GM21367 (cell line): Measurements from ENCODE around the gene PLB1.

ENCODE experiments used
- ATAC-seq: cut with Tn5 transposase; IDR thresholded peaks from one replicate; pipeline ENCODE4 v1.9.1; 2021; ENCODE audit not compliant: unreplicated experiment

PLB1 gene

DNA sequence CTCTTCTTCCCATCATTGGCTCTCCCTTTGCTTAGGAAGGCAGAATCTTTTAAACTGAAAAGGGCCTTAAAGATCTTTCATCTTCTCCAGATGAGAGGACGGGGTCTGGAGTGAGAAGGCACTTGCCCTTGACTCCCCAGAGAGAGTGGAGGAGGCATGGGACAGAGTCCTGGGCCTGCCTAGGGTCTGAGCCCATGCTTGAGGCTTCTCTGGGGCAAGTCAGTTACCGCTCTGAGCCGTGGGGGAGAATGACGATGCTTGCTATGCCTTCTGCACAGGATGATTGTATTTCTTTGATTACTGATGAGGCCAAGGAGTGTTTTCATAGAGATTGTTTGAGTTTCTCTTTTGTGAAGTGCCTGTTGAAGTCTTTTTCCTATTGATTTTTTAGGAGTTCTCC, 921 bp downstream of the PLB1 start:
- no peak for ATAC-seq

DNA sequence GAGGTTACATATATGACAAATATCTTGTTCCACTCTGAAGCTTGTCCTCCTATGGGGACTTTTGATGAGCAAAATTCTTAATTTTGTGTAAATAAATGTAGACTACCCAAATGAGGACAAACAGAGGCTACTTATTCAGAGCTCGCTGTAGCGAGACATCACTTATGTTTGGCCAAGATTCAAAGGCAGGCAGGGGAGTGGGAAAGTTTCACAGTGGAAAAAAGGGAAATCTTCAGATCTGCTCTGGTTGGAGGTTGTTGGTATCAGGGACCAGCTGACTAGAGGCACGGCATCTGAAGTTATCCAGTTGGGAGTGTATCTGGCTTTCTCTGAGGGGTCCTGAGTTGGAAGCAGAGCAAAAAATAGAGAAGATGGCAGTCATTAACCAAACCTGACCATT, 1.3 kb downstream of the PLB1 start:
- ATAC-seq = no peak

DNA sequence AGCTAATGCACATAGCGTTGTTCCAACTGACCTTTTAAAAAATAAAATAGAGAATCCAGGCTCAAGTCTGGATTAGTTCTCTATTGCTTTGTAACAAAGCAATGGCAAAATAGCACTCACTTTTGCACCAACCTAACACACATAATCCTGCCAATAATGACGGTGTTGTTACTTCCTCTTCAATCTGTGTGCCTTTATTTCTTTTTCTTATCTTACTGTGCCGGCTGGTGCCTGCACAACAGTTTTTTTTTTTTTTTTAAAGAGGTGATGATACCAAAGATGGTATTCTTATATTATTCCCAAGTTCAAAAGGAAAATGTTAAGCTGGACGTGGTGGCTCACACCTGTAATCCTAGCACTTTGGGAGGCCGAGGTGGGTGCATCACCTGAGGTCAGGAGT, 3.4 kb downstream of the PLB1 start:
- ATAC-seq = no peak

DNA sequence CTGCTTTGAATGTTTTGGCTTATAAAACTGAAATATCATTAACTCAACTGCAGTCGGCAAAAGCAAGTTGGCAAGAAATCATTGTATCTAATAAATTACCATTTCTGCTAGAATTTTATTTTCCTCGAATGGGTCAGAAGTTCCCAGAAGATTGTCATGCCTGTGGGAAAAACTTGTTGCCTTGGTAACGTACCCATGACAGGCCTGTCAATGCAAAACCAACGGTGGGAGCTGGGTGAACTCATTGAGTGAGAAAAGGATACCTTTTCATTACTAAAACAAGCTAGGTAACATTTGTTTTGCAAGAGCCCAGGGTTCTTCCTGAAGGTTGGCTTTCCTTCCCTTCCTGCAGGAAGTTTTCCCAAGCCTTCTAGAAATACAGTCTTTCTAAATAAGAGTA, 9.5 kb downstream of the PLB1 start:
- ATAC-seq = no peak

DNA sequence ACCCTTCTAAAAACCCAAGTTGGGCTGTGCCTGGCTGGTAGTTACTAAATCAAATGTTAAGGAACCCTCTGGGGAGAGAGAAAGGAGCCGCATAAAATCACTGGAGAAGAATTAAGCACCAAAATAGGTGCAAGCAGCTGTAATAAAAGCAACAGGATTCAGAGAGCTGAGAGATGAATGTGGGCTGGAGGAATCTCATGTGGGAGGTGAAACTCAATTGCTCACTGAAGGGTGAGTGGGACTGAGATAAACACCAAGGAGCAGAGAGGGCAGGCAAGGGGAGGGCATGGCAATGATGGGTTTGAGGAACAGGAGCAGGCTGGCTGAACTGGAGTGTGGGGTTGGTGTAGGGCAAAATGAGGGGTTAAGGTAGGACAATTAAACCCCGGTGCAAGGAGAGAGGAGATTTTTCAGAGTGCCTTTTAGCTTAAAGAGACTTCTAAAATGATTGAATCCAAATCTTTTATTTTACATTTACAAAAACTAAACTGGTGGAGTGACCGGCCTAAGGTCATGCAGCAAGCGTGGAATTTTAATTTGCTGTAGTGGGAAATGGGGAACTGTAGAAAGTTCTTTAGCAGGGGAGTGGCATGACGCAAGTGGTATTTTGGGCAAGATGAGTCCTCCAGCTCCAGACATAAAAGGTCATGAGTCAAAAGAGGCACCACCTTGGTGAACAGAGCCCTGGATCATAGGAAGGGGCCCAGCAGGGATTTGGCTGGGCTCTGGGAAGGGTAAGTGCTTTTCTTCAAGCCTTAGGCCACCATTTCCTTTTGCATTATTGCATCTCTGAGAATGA, 10.5 kb downstream of the PLB1 start:
- no peak for ATAC-seq

DNA sequence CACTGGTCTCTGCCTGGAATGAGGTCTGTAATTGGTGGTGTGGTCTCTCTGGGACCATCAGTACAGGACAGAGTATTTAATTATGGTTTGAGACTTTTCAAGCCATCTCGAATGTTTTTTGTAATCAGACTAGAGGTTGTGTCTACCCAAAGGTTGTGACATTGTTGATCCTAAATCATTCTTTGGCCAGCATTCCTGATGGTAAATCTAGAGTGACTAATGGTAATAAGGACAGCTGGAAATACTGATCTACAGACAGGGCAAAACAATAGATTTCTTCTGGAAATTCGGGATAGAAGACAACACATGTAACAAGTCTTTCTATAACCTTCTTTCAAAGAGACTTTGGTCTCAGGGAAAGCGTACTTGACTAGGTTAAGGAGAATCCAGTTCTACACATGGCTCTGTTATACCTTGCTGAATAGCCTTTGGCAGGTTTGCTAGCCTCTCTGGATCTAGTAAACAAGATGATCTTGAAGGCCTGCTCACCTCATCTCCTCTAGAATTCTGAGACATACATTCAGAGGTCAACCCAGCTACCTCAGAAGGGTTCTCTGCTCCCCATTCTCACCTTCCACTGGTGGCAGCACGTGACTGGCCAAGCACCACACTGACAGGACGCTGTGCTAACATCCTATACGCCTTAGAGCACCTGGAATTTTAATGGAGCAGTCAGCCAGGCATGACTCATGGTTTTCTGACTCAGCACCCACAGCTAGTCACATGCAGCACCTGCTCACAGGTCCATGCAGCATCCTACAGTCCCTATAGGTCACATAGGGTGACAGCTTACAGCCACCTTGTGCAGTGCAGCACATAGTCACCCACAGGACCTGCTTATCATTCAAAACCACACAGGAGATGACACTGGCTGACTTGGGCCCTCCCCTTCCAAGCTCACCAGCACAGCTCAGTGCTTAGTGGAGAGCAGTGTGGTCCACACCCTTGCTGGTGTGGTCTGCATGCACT, 12.2 kb downstream of the PLB1 start:
- no peak for ATAC-seq

DNA sequence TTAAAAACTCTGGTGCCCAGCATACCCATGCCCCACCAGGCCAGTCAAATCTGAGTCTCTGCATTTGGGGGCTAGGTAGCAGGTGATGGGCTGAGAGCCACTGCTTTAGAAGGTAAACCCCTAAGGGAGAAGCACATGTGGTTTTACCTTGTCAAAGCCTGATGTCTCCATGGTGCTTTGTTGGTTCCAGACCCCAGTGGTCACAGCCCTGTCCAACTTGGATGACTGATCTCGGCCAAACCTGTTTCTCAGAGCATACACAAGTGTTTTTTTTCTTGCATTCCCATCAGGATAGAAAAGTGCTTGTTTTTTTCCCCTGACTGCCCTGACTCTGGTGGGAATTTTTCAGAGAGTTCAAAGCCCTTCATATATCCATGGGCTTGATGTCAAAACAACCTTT, 13.5 kb downstream of the PLB1 start:
- ATAC-seq = no peak

DNA sequence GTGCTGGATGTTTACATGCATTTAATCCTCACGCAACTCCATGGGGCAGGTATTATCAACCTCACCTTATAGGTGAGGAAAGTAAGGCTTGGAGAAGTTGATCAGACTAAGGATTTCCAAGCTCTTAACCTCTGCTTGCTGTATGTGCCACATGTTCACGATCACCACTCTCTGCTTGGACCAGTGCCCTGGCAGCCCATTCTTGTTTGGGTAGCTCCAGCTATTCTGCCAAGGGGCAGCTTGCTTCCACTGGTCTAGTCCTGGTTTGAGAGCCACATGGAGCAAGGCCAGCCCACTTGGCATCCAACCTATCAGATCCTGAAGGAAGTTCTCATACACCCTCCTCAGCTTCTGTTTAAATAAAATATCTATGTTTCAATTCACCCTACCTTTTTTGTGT, 14.3 kb downstream of the PLB1 start:
- no peak for ATAC-seq

DNA sequence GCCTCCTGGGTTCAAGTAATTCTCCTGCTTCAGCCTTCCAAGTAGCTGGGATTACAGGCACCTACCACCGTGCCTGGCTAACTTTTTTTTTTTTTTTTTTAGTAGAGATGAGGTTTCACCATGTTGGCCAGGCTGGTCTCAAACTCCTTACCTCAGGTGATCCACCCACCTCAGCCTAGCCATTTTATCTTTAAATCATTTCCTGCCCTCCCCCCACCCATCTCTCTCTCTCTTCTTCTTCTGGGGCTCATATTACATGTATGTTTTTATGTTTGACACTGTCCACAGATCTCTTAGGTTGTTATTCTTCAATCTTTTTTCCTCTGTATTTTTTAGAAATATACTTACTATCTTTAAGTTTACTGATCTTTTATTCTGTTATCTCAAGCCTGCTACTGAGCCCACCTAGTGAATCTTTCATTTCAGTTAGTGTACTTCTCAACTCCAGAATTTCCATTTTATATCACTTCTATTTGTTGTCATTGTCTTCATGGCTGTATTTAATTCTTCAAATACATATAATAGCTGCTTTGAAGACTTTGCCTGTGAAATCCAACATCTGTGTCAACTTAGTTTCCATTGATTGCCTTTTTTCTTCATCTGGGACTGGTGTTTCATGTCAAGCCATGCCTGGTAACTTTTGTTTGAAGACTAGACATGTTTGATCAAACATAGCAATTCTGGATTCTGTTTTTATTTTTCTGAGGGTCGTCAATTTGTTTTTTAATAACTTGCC, 16.2 kb downstream of the PLB1 start:
- no peak for ATAC-seq

DNA sequence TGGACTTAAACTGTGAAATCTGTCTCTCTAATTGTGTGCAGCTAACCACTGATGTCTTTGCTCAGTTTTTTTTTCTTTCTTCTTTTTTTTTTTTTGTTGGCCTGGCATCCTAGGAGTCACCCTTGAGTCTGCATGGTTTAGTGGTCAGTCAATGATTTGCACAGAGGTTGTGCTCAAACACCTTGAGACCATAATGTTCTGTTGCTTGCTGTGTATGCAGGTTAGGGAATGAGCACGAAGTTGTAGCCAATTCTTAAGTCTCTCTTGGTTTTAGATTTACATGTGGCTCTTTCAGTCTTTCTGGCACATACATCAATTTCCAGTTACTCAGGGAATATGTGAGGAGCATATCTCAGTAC, 16.7 kb downstream of the PLB1 start:
- ATAC-seq = no peak

DNA sequence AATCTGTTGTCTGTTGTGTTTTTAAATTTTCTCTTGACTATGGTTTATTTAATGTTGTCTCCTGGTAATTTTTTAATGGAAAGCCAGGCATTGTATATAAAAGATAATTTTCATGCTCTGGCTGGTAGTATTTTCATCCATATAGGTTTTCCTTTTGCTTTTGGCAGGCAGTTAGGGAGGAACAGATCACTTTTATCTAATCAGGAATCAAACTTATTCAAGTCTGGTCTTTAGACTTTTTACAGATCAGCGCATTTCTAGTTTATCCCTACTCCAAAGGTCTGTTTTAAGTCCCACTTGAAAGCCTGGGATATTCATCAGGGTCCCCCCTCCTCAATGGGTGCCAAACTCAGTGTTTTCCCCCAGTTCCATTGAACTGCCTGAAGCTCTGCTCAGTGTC, 17.2 kb downstream of the PLB1 start:
- ATAC-seq = no peak

DNA sequence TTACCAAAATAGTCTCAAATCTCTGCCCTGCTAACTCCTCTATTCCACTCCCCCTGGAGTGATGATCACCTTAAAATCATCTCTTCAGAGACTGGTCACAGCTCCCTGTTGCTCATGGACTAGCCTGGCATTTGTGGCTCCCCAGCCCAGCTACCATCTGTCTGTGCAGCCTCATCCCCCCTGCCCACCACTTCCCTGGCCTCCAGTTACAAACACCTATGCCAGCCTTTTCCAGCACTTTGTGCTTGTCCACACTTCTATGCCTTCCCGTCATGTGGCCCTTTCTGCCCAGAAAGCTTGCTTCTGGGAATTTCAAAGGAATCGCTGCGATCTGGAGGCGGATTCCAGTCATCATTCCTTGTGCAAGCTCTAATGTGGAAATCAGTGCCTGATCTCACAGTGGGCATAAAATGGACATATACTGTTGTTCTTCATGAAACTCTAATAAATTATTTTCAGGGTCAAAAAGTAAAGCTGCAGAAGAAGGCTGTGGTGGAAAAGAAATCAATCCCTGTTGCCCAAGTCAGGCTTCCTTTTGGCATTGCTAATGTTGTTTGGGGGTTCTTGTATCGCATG, 19.4 kb downstream of the PLB1 start:
- ATAC-seq = no peak

DNA sequence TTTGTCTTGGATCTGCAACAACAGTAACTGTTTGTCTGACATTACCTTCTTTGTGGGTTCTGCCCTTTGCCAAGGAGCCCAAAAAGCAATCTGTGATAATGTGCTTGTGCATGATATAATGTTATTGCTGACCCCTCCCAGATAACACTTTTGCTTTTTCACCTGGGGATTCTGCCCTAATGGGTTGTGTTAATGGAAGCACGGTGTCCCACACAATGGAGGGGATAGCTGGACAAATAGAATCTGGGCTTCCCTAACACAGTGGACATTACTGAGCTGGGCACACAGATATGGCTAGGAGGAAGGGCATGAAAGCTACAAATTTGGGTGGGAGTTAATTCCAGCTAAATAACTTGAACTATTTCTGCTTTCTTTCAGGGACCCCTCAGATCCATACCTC, 20.6 kb downstream of the PLB1 start:
- ATAC-seq = no peak

DNA sequence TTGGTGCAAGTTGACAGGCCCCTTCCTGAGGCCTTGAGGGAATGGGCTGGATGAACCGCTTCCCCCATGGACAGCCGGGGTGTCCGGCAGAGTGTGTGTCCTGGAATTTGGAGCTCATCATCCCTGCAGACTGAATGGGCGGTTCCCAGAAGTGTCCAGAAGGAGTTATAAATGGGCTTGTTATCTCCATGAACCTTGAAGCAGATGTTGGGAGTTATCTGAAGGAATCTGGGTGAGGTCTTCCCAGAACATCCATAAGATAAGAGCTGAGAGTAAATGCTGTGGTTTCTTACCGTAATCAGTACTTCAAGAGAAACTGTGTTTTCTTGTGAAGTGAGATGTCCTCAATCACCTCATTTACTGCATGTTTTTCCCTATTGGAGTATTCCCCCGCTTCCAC, 21.1 kb downstream of the PLB1 start:
- ATAC-seq = no peak

DNA sequence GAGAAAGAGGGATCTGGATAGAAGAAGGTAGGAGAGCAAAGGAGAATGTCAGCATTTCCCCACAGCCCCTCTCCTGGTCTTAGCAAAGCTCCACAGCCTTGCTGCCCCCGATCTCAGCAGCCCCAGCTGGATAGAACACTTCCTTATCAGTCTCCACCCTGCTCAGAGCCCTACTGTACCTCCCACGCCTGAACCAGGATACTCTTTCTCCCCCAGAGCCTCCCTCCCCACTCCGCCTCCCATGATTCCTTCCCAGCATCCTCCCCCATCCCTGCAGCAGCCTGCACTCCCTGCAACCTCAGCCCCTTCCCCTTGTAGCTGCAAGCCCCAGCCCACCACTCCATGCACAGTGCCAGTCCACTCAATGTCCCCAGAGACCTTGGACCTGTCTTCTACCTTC, 25.8 kb downstream of the PLB1 start:
- no peak for ATAC-seq

DNA sequence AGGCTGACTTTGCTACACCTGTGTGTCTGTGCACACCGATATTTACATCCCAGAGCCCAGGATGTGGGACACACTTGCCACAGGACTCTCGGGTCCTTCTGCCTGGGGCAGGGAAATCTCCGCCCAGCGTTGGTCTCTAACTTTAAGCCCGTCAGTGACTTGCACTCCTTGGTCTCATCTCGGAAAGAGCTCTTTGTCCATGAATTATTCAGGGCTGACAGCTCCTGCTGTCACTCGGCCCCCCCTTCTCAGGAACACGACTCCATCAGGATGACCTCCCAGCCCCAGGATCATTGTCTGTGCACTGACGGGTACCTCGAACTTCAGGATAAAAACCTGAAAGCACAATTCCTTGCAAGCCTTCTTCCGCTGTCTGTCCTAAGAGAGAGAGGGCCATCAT, 26.6 kb downstream of the PLB1 start:
- no peak for ATAC-seq

DNA sequence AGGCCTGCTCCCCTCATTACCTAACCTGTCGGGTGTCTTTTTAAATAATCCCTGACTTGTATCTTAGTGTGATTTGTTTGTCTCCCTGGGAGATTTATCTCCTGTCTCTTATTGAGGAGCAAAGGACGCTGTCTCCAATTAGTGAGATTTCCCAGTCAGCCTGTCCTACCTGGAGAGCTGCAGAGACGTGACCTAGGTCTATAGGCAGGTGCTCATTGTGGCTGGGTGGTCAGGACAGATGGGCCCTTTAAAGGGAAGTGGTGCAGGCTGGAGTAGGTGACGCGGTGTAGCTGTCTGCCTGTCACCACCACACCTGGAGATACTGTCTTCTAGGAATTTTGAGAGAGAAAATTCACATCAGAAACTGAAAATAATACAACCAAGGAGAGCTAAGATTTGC, 28.0 kb downstream of the PLB1 start:
- ATAC-seq = no peak

DNA sequence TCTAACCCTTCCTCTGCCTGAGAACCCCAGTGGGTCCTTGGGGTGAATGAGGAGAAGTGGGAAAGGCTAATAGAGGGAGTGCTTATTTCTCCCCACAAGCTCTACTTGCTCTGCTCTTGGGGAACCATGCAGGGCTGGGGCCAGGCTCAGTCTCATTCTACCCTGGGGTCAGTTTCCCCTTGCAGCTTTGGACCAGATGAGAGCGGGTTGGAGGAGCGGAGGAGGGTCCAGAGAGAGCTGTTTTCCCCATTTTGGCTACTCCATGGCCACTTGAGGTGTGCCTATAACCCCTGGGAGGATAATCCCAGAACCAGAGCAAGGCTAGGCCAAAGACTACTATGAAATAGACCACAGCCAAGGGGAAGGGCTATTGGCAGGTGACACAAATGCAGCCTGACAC, 29.6 kb downstream of the PLB1 start:
- ATAC-seq = no peak

DNA sequence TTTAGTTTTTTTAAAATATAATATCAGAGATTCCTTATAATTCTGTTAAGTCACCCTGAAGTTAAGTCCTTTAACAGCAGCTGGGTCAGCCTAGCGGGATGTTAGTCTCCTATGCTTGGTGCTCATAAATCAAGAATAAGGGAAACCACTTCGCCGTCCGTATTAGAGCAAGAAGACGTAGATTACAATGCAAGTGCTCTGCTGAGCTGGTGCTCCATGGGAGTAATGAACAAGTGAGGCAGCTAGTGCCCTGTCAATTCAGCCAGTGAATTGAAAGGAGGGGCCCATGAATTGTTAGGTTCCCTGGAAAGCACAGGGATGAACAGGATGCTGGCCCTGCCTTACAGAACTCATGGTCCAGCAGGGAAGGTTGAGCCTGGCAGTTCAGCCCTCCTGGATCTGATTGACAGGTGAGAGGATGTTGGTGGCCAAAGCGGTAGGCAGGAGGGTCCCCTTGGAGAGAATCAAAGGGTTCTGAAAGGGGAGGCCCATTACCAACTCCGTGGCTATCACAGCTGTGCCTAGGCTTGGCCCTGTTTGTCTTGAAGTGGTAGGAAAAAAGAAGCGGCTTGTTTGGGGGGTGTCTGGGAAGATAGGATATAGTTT, 30.8 kb downstream of the PLB1 start:
- no peak for ATAC-seq

DNA sequence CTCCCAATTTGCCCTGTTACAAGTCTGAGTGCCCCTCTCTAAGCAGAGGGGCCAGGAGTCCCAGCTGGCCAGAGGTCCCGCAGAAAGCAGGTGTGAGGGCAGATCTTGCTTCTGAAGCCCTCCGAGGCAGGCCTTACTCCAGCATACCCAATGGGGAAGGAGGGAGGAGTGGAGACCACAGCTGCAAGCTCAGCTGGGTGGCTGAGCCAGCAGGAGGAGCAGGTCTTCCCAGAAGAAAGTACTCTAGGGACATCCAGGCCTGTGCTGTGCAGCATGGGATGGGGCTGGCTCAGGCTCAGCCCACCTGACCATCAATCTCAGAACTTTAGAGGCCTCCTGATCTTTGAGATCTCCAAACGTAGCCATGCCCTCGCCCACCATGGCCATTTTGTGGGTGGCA, 31.3 kb downstream of the PLB1 start:
- ATAC-seq = no peak

DNA sequence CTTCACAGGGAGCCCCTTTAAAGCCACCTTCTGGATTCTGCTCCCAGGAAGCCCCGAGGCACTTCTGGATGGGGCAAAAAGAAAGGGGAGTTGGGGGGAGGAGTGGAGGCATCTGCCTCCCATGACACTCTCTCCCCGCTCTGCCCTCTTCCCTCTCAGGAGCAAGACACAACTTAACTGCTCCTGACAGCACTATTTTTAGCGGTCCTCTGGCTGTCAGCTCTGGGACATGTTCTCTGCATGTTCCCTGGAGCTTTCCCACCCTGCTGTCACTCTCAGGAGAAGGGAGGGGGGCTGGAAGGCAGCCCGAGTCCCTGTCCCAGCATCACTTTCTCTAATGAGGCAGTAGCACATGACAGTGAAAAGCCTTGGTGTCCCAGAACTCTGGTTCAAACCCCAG, 32.3 kb downstream of the PLB1 start:
- ATAC-seq = no peak
